Keratinocyte (primary cell): ENCODE measurements around the gene VAMP8. TPM values are rescaled to one million over a fixed set of nuclear protein-coding genes. Genes with fewer than 3 reads are reported as not detected.
"Not testable (repeated sequence)": the region's sequence is repeated elsewhere in the genome, so short reads cannot be mapped to it uniquely, and the experiment has no call there.

Experiments used
- DNase-seq: peaks from one replicate; pipeline ENCODE4 v3.0.0-alpha.2; 2011; ENCODE audit warnings: low read depth, missing footprints, low spot score
- FAIRE-seq: peaks from 2 replicates; lab custom pipeline; 2011; peaks lifted over from hg19 to GRCh38; lab: Jason Lieb, UNC
- H2AFZ ChIP-seq: 2 replicates; pipeline ENCODE4 v1.6.0; 2012; ENCODE audit warnings: low read length, control low read depth, inconsistent platforms; ENCODE audit not compliant: control insufficient read depth
- H3K27ac ChIP-seq: 2 replicates; pipeline ENCODE4 v1.5.1; 2011; ENCODE audit warnings: low read length; ENCODE audit not compliant: control insufficient read depth, insufficient read depth
- H3K27me3 ChIP-seq: 3 replicates; pipeline ENCODE4 v1.6.0; 2011; ENCODE audit warnings: low read length; ENCODE audit not compliant: control insufficient read depth, insufficient read depth; ENCODE audit errors: extremely low read depth
- H3K36me3 ChIP-seq, 2 experiments: 2 replicates in 1 of 2; 3 replicates in 1 of 2; pipeline ENCODE4 v1.5.1; 2011; ENCODE audit warnings: low read length in 2 of 2, mild to moderate bottlenecking in 1 of 2; ENCODE audit not compliant: control insufficient read depth in 2 of 2, insufficient read depth in 2 of 2; ENCODE audit errors: extremely low read depth in 1 of 2
- H3K4me1 ChIP-seq: 3 replicates; pipeline ENCODE4 v1.5.1; 2011; ENCODE audit warnings: low read length; ENCODE audit not compliant: control insufficient read depth, insufficient read depth; ENCODE audit errors: extremely low read depth
- H3K4me2 ChIP-seq: 3 replicates; pipeline ENCODE4 v1.6.0; 2011; ENCODE audit warnings: low read depth, low read length; ENCODE audit not compliant: control insufficient read depth, insufficient read depth; ENCODE audit errors: extremely low read depth
- H3K4me3 ChIP-seq, 3 experiments: fragments of 200-600 bp in 1 of 3; sonication (generic) in 1 of 3; 2 replicates in 2 of 3; 3 replicates in 1 of 3; pipeline ENCODE4 v1.5.1; 2011 to 2016; ENCODE audit warnings: low read length in 3 of 3, mild to moderate bottlenecking in 3 of 3, control low read depth in 2 of 3, inconsistent platforms in 1 of 3, low read depth in 1 of 3, mixed read lengths in 1 of 3, mixed run types in 1 of 3, moderate library complexity in 1 of 3; ENCODE audit not compliant: control insufficient read depth in 2 of 3, insufficient read depth in 2 of 3; ENCODE audit errors: extremely low read depth in 1 of 3
- H3K79me2 ChIP-seq: 2 replicates; pipeline ENCODE4 v1.6.0; 2012; ENCODE audit warnings: low read length; ENCODE audit not compliant: control insufficient read depth, insufficient read depth
- H3K9ac ChIP-seq: 3 replicates; pipeline ENCODE4 v1.6.0; 2011; ENCODE audit warnings: low read length; ENCODE audit not compliant: control insufficient read depth, insufficient read depth; ENCODE audit errors: extremely low read depth
- H3K9me1 ChIP-seq: 3 replicates; pipeline ENCODE4 v1.6.0; 2011; ENCODE audit warnings: low read length; ENCODE audit not compliant: control insufficient read depth, insufficient read depth; ENCODE audit errors: extremely low read depth
- H3K9me3 ChIP-seq: 2 replicates; pipeline ENCODE4 v1.5.1; 2012; ENCODE audit warnings: low read depth, low read length; ENCODE audit not compliant: control insufficient read depth
- H4K20me1 ChIP-seq: 3 replicates; pipeline ENCODE4 v1.6.0; 2011; ENCODE audit warnings: low read length; ENCODE audit not compliant: control insufficient read depth, insufficient read depth; ENCODE audit errors: extremely low read depth
- CTCF ChIP-seq, 3 experiments: IDR thresholded peaks in 1 of 3; conservative IDR thresholded peaks in 1 of 3; optimal IDR thresholded peaks in 1 of 3; 2 replicates in 2 of 3; 3 replicates in 1 of 3; pipeline versions ENCODE3 to v1.5.1; 2011; ENCODE audit warnings: low read length in 3 of 3, mild to moderate bottlenecking in 3 of 3, moderate library complexity in 2 of 3, control low read depth in 1 of 3, inconsistent platforms in 1 of 3; ENCODE audit not compliant: insufficient read depth in 2 of 3; ENCODE audit errors: extremely low read depth in 1 of 3
- EZH2 ChIP-seq: IDR thresholded peaks from one replicate; pipeline ENCODE4 v1.6.1; 2012; ENCODE audit warnings: inconsistent platforms, mild to moderate bottlenecking, low read length, moderate library complexity
- dilution Hi-C: fragments of 300-500 bp; cut with MboI; formaldehyde crosslinking; loops from one replicate; pipeline ENCODE4 v1.7.0; 2020; ENCODE audit warnings: low sequenced_read_pairs; ENCODE audit not compliant: extremely low pct_ligation_motif_present
- polyA plus RNA-seq, 5 experiments: library from polyadenylated mRNA; depleted of rRNA in 3 of 5; stranded (reverse) in 3 of 5; stranded (forward) in 1 of 5; unstranded in 1 of 5; fragments of >200 nt; gene quantifications; 1 replicate in 1 of 5; 2 replicates in 3 of 5; 3 replicates in 1 of 5; pipeline versions ENCODE4 v1.2.1 to v1.2.3, GENCODE V29; 2011 to 2012; ENCODE audit warnings: missing spikeins in 2 of 5, low read depth in 1 of 5, low replicate concordance in 1 of 5

The VAMP8 gene
- polyA plus RNA-seq, 1 donor (not counting 4 experiments of a cell fraction or from before 2014, with no cell fraction given): 385 TPM

GRCh38 chr2:85542777-85543176 lies 34.6 kb upstream of the VAMP8 start:
- peak overlapping the region; percentile 92 for H3K4me2 ChIP-seq
- no peak overlapping the region for H3K9ac ChIP-seq
- H3K36me3 ChIP-seq: peaks cover 13 to 51% of the 10 kb centered on the region in 2 experiments
- DNase-seq (no peak), FAIRE-seq (no peak)
- dilution Hi-C loops: no loop called here
- TF ChIP-seq CTCF (optimal IDR thresholded peaks at IDR 0.05 in 1 of 3, IDR thresholded peaks at IDR 0.05 in 1 of 3, conservative IDR thresholded peaks at IDR 0.05 in 1 of 3; ENCODE audit: extremely low read depth in 1 of 3, insufficient read depth in 2 of 3, low read length in 3 of 3): no peak
- TF ChIP-seq EZH2: no peak
- peaks cover 49% of the 10 kb centered on the region for H3K4me1 ChIP-seq
- no peak overlapping the region for H2AFZ ChIP-seq
- H4K20me1 ChIP-seq: peaks cover 47% of the 10 kb centered on the region
- no peaks in the 10 kb centered on the region for H3K27me3 ChIP-seq
- no peaks in the 10 kb centered on the region for H3K9me3 ChIP-seq
- H3K9me1 ChIP-seq: peaks cover 2% of the 10 kb centered on the region
- peaks cover 48% of the 10 kb centered on the region for H3K79me2 ChIP-seq
- no peak overlapping the region for H3K4me3 ChIP-seq
- no peak overlapping the region for H3K27ac ChIP-seq

- dilution Hi-C loops, H3K27me3 ChIP-seq, H3K9me3 ChIP-seq, H3K27ac ChIP-seq, H3K4me2 ChIP-seq, FAIRE-seq, H2AFZ ChIP-seq, H3K9ac ChIP-seq, H3K9me1 ChIP-seq, H3K4me3 ChIP-seq, DNase-seq: not testable (repeated sequence)
- peaks cover 38% of the 10 kb centered on the region for H3K79me2 ChIP-seq
- peaks cover 49% of the 10 kb centered on the region for H3K4me1 ChIP-seq
- H3K36me3 ChIP-seq: peaks cover 14 to 51% of the 10 kb centered on the region in 2 experiments
- peaks cover 47% of the 10 kb centered on the region for H4K20me1 ChIP-seq
Observed at GRCh38 chr2:85544254-85544691, 33.1 kb upstream of the VAMP8 start.

GRCh38 chr2:85544915-85545779 lies 32.2 kb upstream of the VAMP8 start:
- peaks cover 41% of the 10 kb centered on the region for H4K20me1 ChIP-seq
- H3K9ac ChIP-seq, FAIRE-seq, H3K27ac ChIP-seq, H2AFZ ChIP-seq, H3K9me3 ChIP-seq, dilution Hi-C loops, H3K27me3 ChIP-seq, H3K9me1 ChIP-seq, H3K4me2 ChIP-seq, DNase-seq, H3K4me3 ChIP-seq: not testable (repeated sequence)
- H3K4me1 ChIP-seq: peaks cover 49% of the 10 kb centered on the region
- H3K79me2 ChIP-seq: peaks cover 29% of the 10 kb centered on the region
- H3K36me3 ChIP-seq: peaks cover 13 to 48% of the 10 kb centered on the region in 2 experiments
